Right lobe of liver (tissue), 6 donors: ENCODE measurements around the gene C13orf46. TPM values are rescaled to one million over a fixed set of nuclear protein-coding genes. Genes with fewer than 3 reads are reported as not detected.

Experiments used
- ATAC-seq, 4 donors: fragments of 200-7000 bp; cut with Tn5 transposase; one replicate each; pipeline ENCODE4 v1.9.1; 2020; ENCODE audit warnings: mild to moderate bottlenecking in 4 of 4, moderate library complexity in 4 of 4
- DNase-seq, 3 donors: peaks; one replicate each; pipeline ENCODE4 v3.0.0-alpha.2; 2020
- H3K27ac ChIP-seq, 3 donors: fragments of 200-600 bp; one replicate each; pipeline ENCODE4 v1.8.0; 2022
- H3K27me3 ChIP-seq, 2 donors: fragments of 200-600 bp; one replicate each; pipeline ENCODE4 v1.8.0; 2022
- H3K36me3 ChIP-seq, 4 donors: fragments of 200-600 bp; sonication (generic) in 1 of 4; one replicate each; pipeline versions ENCODE4 v1.5.1 to v1.8.0; 2017 to 2022; ENCODE audit warnings: control low read depth in 1 of 4
- H3K4me1 ChIP-seq, 4 donors: fragments of 200-600 bp; sonication (generic) in 1 of 4; one replicate each; pipeline versions ENCODE4 v1.5.1 to v1.8.0; 2017 to 2022; ENCODE audit warnings: control low read depth in 1 of 4
- H3K4me3 ChIP-seq, 3 donors: fragments of 200-600 bp; one replicate each; pipeline ENCODE4 v1.8.0; 2022
- H3K9me3 ChIP-seq, 4 donors: fragments of 200-600 bp; sonication (generic) in 1 of 4; one replicate each; pipeline versions ENCODE4 v1.5.1 to v1.8.0; 2017 to 2022; ENCODE audit warnings: control low read depth in 1 of 4
- POLR2A ChIP-seq: fragments of 450-650 bp; IDR thresholded peaks from one replicate; pipeline ENCODE4 v1.6.1; 2017; ENCODE audit warnings: antibody characterized with exemption, mild to moderate bottlenecking
- WGBS: methylation state at CpG from one replicate; pipeline ENCODE4 v1.1.6; 2018; ENCODE audit warnings: low coverage, low lambda C conversion rate; ENCODE audit not compliant: insufficient coverage; ENCODE audit errors: missing lambda C conversion rate; 5-methylcytosine and 5-hydroxymethylcytosine counted together
- intact Hi-C, 2 donors: fragments of 100-400 bp; cut with DNase I; formaldehyde crosslinking; loops; one replicate each; pipeline versions ENCODE4 v1.11.2 to v1.14.1; 2022
- total RNA-seq, 6 experiments: library from RNA; depleted of rRNA in 2 of 6; stranded (reverse); fragments of >200 nt in 2 of 6; fragmentation: NEBNext Ultra II Directional in 3 of 6; extraction: Animal tissue kit (Norgen Biotek cat#: 25700) in 3 of 6; gene quantifications; one replicate each; pipeline versions ENCODE4 v1.1.0 to v1.2.4, GENCODE V29; 2016 to 2023
- TF ChIP-seq, protein P1 (sequence below), 4 donors: fragments of 200-600 bp in 3 of 4; fragments of 450-650 bp in 1 of 4; IDR thresholded peaks; one replicate each; pipeline versions ENCODE4 v1.5.1 to v1.8.0; 2016 to 2022; ENCODE audit warnings: antibody characterized with exemption in 4 of 4, mild to moderate bottlenecking in 2 of 4
- donor health status: DM: no; HTN: yes; CAD: no.
- donor health status: DM: no; HTN: no; CAD: no.
- donor health status: DM: no; HTN: no; CAD: no.
- donor health status: DM: no; HTN: yes; CAD: no.
- donor health status: DM: no; HTN: yes; CAD: no.

C13orf46 gene
- total RNA-seq, 6 experiments from 2014 or later: 0.04 to 1.1 (median 0.60) TPM

DNA sequence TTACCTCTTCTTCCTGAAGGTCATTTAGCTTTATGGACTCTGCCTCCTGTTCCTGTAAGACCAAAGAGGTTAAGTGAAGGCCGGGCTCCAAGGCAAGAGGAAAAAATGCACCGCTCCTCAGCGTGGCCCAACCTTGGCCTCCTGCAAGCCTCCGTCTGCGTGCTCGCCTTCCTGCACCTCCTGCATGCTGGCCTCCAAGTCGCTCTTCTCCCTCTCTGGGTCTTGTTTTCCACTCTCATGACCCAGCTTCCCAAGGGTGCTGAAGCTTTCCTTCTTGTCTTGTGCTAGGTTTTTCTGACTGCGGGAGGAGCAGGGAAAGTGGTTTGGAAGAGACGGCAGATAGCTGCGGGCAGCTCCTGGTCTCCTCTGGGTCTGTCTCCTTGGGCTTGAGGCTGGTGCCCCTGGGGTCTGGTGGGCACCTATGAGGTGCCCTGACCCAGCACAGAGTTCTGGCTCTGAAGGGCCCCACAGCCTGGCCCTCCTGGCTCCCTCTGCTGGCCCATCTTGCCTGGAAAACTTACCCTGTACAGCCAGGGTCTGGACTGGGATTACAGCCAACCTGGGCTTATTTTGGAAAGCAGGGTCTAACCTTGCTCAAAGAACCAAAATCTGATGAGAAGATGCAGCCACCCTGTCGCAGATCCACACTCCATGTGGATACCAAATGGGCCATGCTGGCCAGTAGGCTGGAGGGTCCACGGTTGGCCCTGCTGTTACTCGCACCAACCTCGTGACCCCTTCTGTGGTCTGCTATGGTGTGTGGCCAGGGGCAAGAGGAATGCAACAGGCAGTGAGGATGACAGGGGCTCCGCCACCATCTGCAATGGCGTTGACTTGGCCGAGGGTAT is 5.2 kb downstream of the C13orf46 start:
- no peak overlapping the region for H3K27ac ChIP-seq
- no peaks in the 10 kb centered on the region for H3K9me3 ChIP-seq
- WGBS: 100% methylated on average over 8 of the region's 17 CpGs
- no peaks in the 10 kb centered on the region for H3K27me3 ChIP-seq
- intact Hi-C loops: no loop called here
- DNase-seq: peak; percentile 9 to 41 (median 25)
- ATAC-seq: no peak
- H3K36me3 ChIP-seq: no peaks in the 10 kb centered on the region
- no peak overlapping the region for H3K4me3 ChIP-seq
- peaks cover 0 to 21% (median 6%) of the 10 kb centered on the region in 4 donors for H3K4me1 ChIP-seq
- no peak for TF ChIP-seq POLR2A
- TF ChIP-seq, protein P1, sequence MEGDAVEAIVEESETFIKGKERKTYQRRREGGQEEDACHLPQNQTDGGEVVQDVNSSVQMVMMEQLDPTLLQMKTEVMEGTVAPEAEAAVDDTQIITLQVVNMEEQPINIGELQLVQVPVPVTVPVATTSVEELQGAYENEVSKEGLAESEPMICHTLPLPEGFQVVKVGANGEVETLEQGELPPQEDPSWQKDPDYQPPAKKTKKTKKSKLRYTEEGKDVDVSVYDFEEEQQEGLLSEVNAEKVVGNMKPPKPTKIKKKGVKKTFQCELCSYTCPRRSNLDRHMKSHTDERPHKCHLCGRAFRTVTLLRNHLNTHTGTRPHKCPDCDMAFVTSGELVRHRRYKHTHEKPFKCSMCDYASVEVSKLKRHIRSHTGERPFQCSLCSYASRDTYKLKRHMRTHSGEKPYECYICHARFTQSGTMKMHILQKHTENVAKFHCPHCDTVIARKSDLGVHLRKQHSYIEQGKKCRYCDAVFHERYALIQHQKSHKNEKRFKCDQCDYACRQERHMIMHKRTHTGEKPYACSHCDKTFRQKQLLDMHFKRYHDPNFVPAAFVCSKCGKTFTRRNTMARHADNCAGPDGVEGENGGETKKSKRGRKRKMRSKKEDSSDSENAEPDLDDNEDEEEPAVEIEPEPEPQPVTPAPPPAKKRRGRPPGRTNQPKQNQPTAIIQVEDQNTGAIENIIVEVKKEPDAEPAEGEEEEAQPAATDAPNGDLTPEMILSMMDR (IDR thresholded peaks at IDR 0.05): no peak

DNA sequence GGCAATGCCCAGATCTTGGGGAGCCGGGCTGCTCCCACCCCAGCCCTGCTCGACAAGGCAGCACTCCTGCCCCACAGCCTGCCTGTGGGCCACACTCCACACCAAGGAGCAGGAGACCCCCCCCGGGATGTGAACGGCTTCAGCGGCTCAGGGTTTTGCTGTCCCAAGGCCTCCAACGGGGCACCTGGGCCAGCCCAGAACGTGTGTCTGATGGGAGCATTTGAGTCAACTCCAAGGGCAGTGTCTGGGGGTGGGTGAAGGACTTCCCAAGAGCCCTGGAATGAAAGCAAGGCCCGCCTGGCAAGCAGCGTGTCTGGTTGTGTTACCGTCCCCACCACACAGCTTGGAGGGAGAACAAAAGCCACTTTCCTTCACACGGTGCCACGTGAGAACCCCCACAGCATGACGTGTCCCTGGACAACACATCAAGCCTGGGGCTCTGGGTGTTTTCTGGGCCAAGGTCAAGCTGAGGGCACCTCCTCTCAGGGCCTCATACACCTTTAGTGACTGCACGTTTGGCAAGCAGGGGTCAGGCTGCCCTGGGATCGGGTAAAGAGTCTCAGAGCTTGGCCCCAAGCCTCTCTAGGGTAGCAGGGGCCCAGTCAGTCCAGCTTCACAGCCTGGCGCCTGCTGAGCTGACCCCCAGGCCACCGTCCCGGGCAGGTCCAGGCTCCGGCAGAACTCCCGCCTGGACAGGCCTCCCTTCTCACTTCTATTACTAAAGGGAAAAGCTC is 6.0 kb downstream of the C13orf46 start:
- intact Hi-C loops: no loop called here
- Histone ChIP-seq H3K27me3 (no peaks in the 10 kb centered on the region), H3K36me3 (no peaks in the 10 kb centered on the region), H3K4me3 (no peak overlapping the region), H3K9me3 (no peaks in the 10 kb centered on the region), H3K4me1 (peaks cover 0 to 19% (median 6%) of the 10 kb centered on the region in 4 donors), H3K27ac (no peak overlapping the region)
- no CpG with 5 or more reads among the region's 20 CpGs for WGBS
- DNase-seq (peak; percentile 11 to 37 (median 30)), ATAC-seq (no peak)
- TF ChIP-seq, protein P1 (IDR thresholded peaks at IDR 0.05): no peak
- TF ChIP-seq POLR2A: no peak

DNA sequence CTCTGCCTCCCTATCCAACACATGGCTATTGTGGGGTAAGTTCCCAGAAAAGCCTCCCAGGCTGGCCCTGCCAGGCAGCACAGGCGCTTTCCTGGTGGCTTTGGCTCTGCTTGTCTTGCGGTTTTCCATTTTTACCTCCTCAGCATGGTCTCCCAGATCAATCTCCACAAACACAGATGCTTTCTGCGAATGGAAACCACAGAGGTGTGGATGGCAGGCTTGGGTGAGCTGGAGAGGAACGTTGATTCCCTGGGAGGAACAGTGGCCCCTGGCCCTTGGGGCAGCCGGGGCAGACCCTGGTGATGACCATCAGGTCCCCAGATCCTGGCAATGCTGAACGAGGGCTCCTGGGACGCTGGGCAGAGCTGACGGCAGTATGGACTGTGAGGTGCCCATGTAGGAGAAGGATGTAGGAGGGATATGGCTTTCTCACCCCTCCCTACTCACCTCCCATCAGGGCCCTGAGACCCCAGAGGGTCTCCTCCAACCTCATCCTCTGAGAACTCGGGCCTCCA is 6.6 kb downstream of the C13orf46 start:
- H3K36me3 ChIP-seq: no peaks in the 10 kb centered on the region
- no peaks in the 10 kb centered on the region for H3K27me3 ChIP-seq
- DNase-seq: peak in 2 of 3 donors; percentile 28 to 35
- ATAC-seq: no peak
- TF ChIP-seq, protein P1 (IDR thresholded peaks at IDR 0.05): no peak
- TF ChIP-seq POLR2A: no peak
- intact Hi-C loops: no loop called here
- H3K27ac ChIP-seq: no peak overlapping the region
- 67% methylated on average over 4 of the region's 9 CpGs for WGBS
- no peaks in the 10 kb centered on the region for H3K9me3 ChIP-seq
- H3K4me1 ChIP-seq: peaks cover 0 to 19% (median 6%) of the 10 kb centered on the region in 4 donors
- H3K4me3 ChIP-seq: no peak overlapping the region

DNA sequence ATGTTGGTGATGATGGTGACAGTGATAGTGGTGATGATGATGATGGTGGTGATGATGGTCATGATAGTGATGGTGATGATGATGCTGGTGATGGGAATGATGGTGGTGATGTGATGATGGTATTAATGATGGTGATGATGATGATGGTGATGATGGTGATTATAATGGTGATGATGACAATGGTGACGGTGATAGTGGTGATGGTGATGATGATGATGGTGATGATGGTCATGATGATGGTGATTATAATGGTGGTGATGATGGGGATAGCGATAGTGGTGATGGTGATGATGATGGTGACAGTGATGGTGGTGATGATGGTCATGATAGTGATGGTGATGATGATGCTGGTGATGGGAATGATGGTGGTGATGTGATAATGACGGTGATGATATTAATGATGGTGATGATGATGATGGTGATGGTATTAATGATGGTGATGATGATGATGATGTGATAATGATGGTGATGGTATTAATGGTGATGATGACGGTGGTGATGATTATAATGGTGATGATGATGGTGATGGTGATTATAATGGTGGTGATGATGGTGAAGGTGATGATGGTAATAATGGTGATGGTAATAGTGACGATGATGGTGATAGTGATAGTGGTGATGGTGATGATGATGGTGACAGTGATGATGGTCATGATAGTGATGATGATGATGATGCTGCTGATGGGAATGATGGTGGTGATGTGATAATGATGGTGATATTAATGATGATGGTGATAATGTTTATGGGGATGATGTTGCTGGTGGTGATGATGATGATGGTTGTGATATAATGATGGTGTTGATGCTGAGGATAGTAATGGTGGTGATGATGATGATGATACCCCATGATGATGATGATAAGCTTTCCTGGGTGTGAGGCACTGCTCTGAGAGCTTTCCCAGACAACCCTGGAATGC is 7.7 kb downstream of the C13orf46 start:
- H3K36me3 ChIP-seq: no peaks in the 10 kb centered on the region
- ATAC-seq: no peak
- H3K27ac ChIP-seq: no peak overlapping the region
- peaks cover 0 to 13% (median 3%) of the 10 kb centered on the region in 4 donors for H3K4me1 ChIP-seq
- intact Hi-C loops: no loop called here
- no peak overlapping the region for H3K4me3 ChIP-seq
- no peaks in the 10 kb centered on the region for H3K9me3 ChIP-seq
- DNase-seq: no peak
- WGBS: 92% methylated on average over 5 of the region's 5 CpGs
- no peaks in the 10 kb centered on the region for H3K27me3 ChIP-seq
- TF ChIP-seq POLR2A: no peak
- TF ChIP-seq, protein P1 (IDR thresholded peaks at IDR 0.05): no peak
